Fibroblast of gingiva (primary cell): ENCODE results near the gene SLC44A5.
A peak's percentile ranks its signal among the peaks of the same experiment; 100 is the strongest.
"Not testable (repeated sequence)": the region's sequence is repeated elsewhere in the genome, so short reads cannot be mapped to it uniquely, and the experiment has no call there.

ENCODE experiments used
- DNase-seq: peaks from one replicate; pipeline ENCODE4 v3.0.0-alpha.2; 2011; ENCODE audit warnings: low read depth

SLC44A5 gene

DNA sequence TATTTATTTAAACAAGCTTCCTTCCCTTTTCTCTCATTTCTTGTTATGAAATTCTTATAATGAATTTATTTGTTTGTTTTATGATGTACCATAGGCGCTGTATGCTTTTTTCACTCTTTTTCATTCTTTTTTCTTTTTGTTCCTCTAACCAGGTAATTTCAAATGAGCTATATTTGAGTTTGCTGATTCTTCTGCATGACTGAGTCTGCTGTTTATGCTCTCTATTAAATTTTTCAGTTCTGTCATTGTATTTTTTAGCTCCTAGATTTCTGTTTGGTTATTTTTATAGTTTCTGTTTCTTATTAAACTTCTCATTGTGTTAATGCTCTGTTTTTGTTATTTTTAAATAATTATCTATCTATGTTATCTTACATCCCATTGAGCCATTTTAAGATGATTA is 244.3 kb downstream of the SLC44A5 start:
- DNase-seq, result no peak

DNA sequence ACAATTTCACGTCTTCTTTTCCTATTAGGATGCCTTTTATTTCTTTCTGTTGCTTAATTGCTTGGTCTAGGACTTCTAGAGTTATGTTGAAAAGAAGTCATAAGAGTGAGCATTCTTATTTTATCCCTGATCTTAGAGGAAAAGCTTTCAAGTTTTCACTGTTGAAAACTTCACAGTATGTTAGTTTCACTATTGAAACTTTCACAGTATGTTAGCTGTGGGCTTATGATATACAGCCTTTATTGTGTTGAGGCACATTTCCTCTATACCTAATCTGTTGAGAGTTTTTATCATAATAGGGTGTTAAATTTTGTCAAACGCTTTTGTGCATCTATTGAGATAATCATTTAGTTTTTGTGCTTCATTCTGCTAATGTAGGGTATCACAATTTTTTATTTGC is 249.7 kb downstream of the SLC44A5 start:
- DNase-seq, result no peak

DNA sequence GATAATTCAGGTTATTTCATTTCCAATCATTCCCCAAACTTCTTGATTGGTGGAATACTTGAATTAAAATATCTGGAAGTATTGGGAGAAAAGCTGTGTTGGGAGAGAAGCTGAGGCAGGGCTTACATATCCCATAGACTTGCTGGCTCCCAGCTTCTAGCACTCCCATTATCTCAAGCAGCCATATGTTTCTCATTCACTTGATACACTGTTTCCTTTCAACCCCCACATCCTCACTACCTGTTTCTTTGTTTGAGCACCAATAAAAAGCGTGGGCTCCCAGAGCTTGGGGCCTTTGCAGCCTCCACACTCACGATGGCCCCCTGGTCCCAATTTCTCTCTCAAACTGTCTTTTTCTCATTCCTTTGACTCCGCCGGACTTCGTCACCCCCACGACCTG is 256.6 kb downstream of the SLC44A5 start:
- not testable (repeated sequence) for DNase-seq

- no peak for DNase-seq
These were observed 257.9 kb downstream of the SLC44A5 start for GRCh38 chr1:75353051-75353450.

DNA sequence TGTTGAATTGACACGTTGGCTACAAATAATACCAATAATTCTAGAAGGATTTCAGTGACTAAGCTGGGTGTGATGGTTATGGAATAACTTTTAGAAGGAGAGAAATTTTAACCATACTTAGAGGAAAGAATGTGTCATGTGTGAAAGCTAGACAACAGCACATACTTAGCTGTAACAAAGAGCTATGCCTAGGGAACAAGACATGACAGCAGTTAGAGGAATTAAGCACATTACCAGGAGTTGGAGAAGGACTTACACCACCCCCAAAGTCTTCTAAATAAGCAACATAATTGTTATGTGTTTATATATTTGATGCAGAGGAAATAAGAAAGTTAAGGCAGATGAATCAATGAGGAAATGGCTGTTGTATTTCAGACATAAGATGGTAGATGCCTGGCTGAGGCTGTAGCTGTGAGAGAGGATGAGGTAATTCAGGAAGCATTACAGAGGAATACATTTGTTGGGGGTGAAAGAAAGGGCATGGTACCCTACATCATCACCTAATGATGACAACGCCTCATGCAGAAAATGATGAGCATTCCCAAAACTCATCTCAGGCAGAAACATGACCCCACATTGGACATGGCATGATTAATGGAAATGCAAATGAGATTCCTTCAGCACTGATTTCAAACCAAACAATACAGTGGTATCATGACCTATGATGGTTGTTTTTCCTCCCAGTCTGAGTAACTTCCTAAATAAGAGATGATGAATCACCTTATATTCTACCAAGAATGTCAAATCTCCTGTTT is 265.2 kb downstream of the SLC44A5 start:
- DNase-seq, result peak; percentile 46

GRCh38 chr1:75342786-75343185 is 268.1 kb downstream of the SLC44A5 start:
- DNase-seq, result no peak

GRCh38 chr1:75341537-75341936 is 269.4 kb downstream of the SLC44A5 start:
- DNase-seq, result no peak

DNA sequence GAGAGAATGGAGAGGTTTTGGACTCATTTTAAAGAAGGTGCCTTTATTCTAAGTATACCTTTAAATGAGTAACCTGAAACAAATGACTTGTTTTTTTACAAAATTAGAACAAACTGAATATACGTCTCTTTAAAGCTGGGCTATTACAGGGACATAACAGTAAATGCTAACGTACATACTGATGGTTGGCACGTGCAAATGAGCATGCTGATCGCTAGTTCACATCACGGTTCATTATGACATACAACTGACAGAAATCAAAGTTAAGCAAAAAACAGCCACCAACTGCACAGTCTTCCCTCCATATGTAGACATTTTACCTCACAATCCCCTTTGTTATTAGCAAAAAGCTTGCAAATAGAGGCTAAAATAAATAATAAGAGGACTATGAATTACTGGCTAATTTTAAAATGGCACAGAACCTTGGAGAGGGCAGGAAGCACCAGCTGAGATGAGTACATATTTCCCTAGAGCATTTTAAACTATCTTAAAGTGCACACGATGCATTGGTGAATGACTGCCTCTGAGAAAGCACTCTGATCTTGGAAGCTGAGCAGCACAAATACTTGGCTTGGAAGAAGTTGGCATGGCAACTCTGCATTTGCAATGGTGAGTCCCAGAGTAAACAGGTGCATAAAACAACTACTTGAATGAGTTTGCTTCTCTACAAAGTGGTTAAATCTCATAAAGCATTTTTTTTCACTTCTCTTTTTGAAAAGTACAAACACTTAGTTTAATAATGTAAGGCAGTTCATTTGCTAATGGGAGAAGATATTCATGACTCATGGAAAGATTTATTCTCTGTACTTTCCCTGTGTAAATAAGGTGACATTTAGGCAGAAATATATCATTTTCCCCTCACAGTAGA is 272.1 kb downstream of the SLC44A5 start:
- no peak for DNase-seq

DNA sequence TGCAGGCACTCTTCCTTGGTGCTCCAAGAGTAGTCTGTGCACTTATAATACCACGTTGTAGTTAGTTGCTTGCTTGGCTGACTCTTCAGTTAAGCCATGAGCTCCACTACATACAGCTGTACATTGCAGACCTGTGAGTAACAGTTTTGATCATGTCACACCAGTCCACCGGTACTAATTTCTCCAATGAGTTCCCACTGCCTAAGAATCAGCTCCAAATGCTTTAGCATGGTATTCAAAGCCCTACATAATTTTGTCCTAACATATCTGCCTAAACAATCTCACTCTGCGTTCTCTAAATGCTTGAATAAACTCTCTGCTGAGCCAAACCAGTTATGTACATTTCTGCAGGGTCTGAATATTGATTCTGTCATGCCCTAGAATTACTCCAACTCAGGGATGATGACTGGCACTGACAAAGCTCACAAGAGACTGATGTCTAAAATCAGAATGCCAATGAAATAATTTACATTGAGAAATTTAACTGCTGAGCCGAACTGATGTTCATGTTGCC is 276.0 kb downstream of the SLC44A5 start:
- DNase-seq, result no peak

DNA sequence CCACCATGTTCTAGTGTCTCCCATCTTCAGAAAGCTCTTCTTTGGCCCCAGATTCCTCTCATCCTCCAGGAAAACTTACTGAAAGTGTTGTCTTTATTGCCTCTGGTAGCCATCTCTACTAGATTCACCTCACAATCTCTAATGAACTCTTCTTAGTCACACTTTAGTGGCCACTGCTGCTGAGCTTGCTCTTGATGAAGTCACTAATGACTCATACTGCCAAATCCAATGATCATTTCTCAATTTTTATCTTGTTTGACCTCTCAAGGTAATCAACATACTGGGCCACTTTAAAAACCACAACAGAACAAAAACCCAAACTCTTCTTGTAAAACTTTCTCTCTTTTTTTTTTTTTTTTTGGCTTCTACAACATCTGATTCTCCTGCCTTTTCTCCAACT is 280.3 kb downstream of the SLC44A5 start:
- DNase-seq, result no peak

DNA sequence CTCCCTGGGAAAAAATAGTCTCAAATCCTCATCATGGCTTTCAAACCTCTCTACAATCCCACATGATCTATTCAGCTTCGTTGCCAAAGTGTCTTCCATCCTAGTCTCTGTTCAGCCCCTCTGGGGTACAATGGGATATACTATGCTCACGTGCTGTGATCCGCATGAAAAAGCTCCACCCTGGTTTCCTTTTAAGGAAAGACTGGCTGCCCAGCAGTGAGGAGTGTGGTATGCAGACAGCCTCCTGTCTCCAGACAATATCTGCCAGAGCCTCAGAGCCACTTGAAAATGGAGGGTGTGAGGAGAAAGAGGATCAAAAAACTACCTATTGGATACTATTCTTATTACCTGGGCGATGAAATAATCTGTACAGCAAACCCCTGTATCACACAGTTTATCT is 282.2 kb downstream of the SLC44A5 start:
- no peak for DNase-seq

- DNase-seq, result no peak
These were observed 283.5 kb downstream of the SLC44A5 start for GRCh38 chr1:75327395-75327794.

DNA sequence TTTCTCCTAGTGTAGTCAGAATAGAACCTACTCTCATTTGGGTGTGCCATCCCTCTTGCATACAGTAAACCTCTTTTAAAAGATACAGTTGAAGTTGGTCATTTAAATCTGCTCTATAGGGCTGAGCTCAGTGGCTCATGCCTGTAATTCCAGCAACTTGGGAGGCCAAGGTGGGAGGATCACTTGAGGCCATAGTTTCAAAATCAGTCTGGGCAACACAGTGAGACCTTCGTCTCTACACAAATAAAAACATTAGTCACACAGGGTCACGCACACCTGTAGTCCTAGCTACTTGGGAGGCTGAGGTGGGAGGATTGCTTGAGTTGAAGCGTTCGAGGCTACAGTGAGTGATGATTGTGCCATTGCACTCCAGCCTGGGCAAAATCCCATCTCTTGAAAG is 292.9 kb downstream of the SLC44A5 start:
- DNase-seq, result no peak

DNA sequence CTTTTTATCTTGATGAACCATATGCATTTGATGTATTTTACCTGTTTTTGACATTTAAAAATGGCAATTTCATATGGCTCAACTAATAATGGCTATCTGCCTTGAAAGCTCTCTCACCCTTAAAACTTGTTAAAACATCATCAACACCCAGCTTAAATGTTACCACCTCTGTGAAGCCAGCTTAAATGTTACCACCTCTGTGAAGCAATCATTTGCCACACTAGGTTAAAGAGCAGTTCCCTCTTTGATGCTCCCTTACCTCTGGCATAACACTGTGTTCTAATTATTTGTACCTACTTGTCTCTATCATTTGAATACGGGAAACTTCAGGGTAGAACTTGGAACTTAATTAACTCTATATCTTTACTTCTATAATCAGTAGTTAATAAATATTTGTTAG is 294.7 kb downstream of the SLC44A5 start:
- no peak for DNase-seq

- no peak for DNase-seq
These were observed 298.3 kb downstream of the SLC44A5 start for GRCh38 chr1:75312620-75313019.

DNA sequence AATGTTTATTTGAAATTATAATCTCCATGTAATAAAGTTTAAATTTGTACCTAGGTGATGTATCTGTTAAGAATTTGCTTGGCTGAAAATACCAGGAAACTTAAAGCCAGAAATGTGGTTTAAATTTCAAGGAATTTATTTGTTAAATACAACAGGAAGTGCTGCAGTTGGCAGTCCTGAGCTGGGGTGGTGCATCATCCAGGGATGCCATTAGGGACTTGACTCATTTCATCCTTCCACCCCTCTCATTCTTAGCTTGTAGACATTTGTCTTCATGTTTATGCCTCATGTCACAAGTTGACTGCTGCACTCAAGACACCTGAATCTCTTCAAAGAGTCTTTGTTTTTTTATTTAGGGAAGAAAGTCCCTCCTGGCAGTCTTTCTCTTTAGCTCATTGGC is 300.8 kb downstream of the SLC44A5 start:
- DNase-seq, result peak; percentile 50

GRCh38 chr1:75308365-75308764 is 302.5 kb downstream of the SLC44A5 start:
- DNase-seq, result no peak

DNA sequence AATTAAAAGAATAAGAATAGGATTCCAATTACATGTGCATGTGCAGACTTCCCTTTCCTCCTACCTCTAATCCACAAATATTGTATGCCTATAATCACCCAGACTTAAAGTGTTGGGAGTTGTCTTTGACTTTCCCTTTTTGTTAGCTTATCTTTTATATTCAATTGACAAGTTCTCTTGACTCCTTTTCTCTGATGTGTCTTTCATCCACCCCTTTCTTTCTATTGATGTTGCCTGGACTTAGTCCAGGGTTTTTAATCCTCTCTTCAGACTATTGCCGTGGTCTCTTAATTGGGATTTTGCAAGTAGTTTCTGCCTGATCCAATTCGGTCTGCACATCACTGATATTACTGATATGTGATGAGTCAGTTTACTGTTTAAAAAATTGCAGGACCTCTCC is 305.9 kb downstream of the SLC44A5 start:
- no peak for DNase-seq

- DNase-seq, result no peak
These were observed 317.6 kb downstream of the SLC44A5 start for GRCh38 chr1:75293270-75293669.

- no peak for DNase-seq
These were observed 318.9 kb downstream of the SLC44A5 start for GRCh38 chr1:75292013-75292412.

GRCh38 chr1:75276385-75276784 is 334.5 kb downstream of the SLC44A5 start:
- no peak for DNase-seq

GRCh38 chr1:75275631-75276030 is 335.3 kb downstream of the SLC44A5 start:
- no peak for DNase-seq

DNA sequence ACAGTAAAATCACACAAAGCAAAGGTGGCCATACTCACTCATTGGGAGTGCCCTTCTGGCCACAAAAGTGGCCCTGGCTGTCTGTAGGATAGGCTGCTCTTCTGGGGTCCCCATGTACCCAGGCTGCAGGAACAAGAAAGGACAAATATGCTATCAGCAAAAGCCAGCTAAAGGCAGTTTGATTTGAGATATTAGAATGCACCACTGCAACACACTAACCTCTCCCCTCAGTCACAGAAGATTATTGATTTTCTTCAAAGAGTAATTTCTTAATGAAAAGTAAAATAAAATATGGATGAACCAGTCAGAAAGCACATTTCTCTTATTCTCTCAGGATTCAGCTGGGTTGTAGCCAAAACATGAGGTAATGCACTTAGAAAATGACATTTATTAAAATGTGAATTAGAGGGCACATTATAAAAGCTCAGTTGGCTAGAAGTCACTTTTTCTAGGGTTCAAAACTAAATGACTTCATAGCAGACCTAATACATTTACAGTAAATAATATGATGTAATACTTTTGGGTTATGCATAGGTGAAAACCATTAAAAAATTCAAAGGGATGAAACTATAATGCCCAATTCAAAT is 335.9 kb downstream of the SLC44A5 start:
- DNase-seq, result no peak
